Effector CD4-positive, alpha-beta T cell (primary cell): ENCODE measurements around the gene SLC1A2.

Source experiments
- DNase-seq: peaks from one replicate; pipeline ENCODE4 v3.0.0-alpha.2; 2020

Gene SLC1A2

DNA sequence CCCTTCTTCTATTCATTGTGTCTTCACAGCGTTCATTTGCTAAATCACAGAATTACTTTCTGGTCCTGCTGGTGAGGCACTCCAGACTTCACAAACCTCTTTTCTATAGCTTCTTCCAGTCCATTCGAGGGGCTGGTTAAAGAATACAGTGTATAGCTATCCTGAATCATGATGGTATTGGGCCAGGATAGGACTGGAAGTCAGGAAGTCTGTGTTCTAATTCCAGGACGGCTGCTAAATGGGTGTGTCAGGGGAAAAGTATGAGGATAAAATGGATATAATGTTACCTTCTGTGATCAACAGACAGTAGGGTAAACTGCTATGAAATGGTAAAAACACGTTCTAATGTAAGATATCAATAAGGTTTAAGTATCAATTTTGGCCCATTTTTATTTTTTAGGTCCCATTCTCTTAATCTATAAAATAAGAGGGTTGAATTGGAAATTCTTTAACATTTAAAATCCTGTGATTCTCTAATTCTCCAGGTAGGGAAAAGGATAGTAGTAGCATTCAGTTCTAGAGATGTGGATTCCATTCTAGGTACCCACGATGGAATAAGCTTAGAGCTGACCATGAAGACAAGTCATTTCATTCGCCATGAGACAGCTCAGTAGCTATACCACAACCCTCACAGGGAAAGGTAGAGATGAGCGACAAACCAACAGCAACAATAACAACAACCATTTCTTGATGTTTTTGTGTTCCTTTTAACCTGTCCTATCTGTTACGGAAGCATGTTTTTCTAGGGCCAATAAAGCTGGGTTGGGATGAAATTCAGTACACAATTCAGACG, 96.1 kb downstream of the SLC1A2 start:
- no peak for DNase-seq

DNA sequence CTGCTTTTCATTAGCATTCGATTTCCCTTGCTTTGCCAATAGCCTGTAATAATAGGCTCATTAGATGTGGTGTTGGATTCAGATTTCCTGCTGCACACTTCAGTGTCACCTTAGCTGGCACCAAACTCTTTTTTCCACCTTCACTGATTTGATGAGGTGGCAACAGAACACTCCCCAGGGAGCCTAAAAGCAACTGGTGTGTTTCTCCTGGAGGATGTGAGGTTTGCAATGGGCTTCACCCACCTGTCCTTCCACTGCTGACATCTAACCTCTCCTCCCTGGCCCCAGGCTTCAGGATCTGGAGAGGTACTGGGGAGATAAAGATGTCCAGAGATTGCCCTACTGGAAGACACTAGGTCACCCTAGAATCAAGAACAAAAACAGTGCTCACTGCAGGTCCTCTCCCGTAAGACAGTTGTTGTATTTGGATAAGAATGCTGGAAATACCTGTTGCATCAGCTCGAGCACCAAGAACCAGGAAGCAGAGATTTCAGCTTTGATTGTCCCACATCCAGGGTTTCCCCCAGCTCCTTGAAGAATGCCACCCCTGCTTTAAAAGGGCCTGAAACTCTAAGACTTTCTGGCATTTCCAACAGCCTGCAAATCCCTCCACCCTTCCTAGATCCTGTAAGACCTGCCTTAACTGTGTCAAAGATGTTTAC, 96.9 kb downstream of the SLC1A2 start:
- no peak for DNase-seq

- no peak for DNase-seq
These were observed 97.6 kb downstream of the SLC1A2 start for GRCh38 chr11:35321532-35322317.

DNA sequence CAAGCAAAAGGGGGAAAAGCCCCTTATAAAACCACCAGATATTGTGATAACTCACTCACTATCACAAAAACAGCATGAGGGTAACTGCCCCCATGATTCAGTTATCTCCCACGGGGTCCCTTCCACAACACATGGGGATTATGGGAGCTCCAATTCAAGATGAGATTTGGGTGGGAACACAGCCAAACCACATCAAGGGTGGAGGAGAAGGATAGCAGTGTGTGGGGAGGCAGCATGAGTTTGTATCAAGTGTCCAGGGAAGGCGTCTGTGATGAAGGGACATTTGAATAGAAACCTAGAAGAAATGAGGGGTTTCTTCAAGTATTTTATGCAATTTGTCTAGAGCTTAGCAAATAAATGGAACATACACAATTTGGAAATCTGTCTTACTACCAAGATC, 98.2 kb downstream of the SLC1A2 start:
- no peak for DNase-seq

DNA sequence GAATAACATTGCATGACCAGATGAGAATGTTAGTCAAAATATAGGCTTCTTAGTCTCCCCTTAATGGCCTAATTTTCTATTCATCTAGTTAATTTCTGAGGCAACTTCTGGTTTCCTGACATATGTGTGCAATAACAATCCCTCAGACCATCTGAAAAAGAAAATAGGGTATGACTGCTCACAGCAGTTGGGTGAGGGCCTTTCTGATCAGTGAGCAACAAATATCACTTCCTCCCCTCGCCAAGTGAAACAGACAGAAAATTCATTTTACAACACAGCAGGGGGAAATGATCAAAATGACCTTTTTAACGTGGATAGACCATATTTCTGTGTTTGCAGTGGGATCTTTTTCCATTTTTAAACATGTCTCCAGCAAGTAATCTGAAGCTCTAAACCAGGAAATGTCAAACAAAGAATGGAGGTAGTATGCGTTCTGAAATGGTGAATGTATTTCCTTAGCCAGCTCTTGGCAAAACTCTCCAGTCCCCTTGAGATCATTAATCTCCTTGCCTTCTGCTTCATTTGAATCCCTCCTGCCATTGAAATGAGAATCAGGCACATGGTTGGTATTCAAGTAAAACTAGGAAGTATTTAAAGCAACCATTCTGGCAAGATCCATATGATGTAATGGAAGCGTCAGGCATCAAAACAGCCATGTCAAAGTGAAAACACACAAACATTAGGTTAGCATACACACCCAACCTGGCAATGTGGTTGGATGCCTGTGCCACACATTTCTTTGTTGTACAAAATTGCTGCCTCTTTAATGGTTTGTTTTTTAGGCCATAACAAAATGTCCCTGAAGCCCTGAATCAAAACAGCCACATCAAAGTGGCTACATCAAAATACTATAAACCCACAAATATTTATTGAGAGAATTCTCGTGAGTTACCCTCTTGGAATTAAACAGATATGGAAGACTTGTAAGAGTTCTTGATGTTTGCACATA, 100.1 kb downstream of the SLC1A2 start:
- DNase-seq: no peak

DNA sequence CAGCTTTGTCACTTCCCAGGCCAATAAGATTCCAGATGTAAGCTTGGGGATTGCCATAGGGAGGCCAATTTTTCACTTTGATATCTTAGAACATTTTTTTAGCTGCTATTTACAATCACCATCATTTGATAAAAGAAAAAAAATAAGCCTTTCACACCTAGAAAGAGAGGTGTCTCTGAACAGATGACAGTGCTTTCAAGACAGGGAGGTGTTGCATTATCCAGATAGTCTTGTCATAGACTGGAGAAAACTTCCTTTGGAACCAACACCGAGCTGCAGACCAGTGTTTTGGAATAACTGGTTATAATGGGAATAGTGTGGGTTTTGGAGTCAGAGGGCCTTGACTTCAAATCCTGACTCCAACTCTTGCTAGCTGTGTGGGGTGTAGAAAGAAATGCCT, 101.0 kb downstream of the SLC1A2 start:
- DNase-seq: no peak

DNA sequence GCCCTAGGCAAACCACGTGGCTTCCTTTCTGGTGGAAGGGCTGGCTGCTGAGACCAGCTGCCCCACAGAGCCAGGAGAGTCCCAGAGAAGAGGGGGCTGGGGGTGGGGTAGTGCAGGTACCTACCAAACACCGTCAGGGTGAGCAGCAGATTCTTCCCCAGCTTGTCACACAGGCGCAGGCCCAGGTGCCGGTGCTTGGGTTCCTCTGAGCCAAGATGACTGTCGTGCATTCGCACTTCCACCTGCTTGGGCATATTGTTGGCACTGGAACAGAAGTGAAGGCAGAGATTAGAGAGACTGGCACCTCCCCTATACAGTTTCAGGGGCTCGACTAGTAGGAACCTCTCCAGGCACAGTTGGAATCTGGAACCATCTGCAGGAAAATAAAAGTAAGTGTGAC, 102.1 kb downstream of the SLC1A2 start:
- DNase-seq: no peak

GRCh38 chr11:35316161-35316560, 103.2 kb downstream of the SLC1A2 start:
- DNase-seq: no peak

DNA sequence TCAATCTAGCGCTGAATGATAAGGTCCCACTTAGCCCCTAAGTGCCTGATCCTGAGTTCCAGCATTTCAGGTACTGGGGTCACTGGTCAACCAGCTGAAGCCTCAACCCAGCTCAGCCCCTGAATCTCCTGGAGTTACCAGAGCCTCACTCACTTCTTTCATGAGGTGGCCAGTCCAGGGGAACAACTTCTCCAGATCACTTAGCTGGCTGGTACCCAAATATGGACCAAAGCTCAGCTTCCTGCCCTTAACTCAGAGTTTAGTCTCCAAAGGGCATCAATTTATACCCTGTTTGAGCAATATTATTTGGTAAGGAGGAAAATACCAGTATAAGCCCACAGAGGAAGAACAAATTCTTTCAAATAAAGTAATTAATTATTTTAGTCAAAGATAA, 105.6 kb downstream of the SLC1A2 start:
- no peak for DNase-seq

DNA sequence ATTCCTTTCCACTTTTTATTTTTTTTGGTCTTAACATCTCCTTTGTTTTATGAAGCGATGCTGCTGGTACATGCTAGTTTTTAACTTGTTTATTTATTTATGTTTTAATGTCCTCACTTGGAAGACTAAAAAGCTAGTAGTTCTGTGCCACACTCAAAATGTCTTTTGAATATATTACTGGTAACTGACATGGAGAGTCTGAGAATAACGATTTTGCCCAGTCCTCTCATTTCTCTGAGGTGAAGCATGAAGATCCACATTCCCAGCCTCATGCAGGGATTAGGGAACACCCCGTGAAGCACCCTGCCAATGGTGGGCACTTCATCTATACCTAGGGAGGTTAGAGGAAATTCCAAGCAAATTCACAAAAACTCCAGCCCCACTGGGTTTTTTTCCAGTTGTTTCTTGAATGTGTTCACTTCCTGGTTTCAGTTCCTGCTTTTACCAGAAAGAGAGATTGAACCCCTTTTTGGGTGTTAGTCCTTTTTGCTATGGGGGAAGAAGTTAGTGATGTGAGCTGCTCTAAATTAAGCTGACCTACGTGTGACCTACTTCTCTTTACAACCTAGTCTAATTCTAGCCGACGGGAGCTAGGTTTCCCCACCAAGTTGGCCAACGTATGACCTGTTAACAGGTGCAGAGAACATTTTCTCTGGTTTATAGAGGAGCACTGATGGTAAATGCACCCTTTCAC, 106.1 kb downstream of the SLC1A2 start:
- no peak for DNase-seq

GRCh38 chr11:35311331-35311730, 108.0 kb downstream of the SLC1A2 start:
- no peak for DNase-seq

DNA sequence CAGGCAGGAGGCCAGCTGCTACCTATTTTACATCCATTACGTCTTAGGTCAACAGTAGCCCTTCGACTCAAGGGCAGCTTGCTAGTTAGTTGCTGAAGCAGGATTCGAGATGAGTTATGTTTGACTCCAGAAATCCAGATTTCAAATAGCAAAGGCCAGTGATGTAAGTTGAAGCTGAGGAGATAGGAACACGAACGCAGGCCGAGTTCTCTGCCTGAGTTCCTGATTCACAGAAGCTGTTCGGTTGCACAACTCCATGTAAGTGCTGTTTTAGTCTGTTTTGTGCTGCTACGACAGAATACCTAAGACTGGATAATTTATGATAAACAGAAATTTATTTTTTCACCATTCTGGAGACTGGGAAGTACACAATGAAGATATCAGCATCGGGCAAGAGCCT, 111.2 kb downstream of the SLC1A2 start:
- DNase-seq: no peak

DNA sequence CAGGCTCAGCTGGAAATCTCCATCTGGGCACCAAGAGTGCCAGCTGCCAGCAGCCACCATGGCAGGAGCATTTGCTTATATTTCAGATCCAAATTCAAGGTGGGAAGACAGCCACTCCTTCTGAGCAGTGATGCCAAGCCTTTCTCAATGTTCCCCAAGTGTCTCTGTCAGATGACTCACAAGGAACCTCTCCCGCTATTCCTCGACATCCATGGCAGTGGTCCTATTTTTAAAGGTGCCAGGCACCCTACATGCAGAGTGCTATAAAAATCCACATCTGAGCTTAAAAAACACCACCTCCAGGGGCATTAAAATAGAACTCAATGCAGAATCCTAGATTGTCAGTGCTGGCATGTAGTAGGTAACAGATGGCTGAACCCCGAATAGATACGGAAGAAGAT, 112.1 kb downstream of the SLC1A2 start:
- DNase-seq: no peak

DNA sequence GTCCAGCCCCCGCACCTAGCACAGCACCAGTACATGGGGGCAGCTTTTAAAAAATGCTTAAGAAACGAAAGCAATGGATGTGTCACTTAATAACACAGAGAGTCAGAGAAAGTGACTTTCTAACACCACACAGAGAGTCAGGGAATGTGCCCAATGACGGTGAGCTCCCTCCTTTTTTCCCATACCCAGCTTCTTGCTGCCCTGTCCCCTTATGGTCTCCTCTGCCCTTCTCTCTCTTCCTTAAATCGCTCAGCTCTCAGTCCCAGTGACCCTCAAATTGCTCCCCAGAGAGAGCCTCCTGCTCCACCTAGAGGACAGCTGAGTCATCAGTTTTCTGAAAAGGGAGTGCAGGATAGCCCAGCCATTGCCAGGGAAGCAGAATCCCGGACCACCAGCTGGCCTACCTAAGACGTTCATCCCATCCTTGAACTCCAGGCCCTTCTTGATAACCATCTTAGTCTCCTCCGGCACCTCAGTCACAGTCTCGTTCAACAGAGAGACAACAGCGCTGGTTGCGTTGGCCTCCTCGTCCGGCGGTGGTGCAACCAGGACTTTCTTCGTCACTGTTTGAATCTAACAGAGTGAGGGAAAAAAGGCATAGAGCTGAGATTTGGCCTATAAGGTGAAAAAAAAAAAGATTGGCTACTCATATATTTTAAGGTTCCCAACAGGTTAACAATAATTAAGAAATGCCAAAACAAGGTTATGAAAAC, 113.5 kb downstream of the SLC1A2 start:
- peak; percentile 23 for DNase-seq

GRCh38 chr11:35304900-35305460, 114.4 kb downstream of the SLC1A2 start:
- no peak for DNase-seq

DNA sequence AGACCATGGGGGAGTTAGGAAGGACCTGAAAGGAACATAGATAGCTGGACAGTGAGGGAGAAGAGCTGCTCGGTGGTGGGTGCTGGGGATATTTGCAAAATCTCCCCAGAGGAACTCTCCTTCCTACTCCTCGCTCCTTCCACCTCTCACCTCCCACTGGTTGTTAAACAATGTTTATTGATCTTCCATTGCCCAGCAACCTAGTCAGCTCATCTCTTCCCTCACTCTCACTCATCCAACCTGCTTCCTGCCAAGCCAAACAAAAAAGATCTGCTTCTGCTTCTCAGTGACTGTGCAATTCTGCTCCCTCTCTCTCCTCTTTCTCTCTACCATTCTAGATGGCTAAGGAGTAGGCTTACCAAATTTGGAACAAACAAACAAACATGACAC, 115.0 kb downstream of the SLC1A2 start:
- DNase-seq: no peak

DNA sequence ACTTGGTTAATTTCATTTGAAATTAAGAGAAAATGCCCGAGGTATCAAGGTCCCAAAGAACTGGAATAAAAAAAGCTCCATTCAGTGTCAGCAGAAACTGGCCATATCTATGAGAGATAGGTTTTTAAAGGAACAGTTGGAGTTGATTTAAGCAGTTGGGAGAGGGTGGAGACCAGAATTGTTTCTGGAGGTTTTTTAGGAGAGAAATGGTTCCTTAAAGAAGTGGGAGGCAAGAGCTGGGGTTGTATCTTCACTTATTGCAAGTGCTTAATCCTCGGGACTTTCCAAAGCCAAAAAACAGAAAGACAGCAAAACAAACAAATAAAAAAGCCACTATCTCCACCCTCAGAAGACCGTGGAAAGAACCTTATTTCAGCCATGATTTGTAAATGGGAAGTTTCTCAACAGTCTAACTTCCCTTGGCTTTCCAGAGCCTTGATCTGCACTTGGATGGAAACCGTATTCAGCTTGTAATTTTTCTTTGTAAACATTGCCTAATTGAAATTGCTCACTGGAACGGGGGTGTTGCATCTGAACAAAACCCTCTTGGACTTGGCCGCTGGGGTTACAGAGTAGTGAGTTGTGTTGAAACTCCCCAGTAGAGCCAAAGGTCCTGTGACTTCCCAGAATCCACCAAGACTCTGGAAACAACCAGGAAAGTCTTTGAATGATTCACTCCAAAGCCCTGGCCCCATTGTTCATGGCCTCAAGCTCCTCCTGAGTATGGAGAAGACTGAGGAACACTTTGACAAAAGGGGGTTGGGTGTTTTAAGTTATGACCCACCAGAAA, 115.6 kb downstream of the SLC1A2 start:
- DNase-seq: no peak

- DNase-seq: no peak
These were observed 117.0 kb downstream of the SLC1A2 start for GRCh38 chr11:35302398-35302797.

- no peak for DNase-seq
These were observed 121.0 kb downstream of the SLC1A2 start for GRCh38 chr11:35298369-35298768.

DNA sequence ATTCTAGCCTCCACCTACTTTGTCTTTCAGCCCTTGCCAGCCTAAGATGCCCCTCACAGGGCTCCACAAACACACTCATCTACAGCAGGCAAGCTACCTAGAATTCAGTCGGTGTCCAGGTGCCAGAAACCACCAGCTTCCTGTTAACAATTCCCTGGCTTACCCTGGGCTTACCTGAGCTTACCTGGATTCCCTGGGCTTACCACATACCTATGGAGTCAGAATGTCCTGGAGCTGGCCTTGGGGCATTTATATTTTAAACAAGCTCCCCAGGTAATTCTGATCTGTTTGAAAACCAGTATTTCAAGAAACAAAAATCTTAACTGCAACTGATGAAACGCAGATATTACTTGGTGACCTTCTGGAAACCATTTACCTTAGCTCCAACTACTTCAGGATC, 123.6 kb downstream of the SLC1A2 start:
- DNase-seq: no peak
